HCT116 (cell line): ENCODE data around the gene EGFLAM. TPM values are rescaled to one million over a fixed set of nuclear protein-coding genes. Genes with fewer than 3 reads are reported as not detected.

Source experiments
- ATAC-seq: fragments of 200-7000 bp; cut with Tn5 transposase; 2 replicates; pipeline ENCODE4 v1.9.1; 2020; ENCODE audit warnings: mild to moderate bottlenecking, moderate library complexity
- BruUV-seq: library from RNA; stranded (reverse); fragments of 400-500 nt; replicated peaks from 2 replicates; lab custom pipeline; 2021; lab: Mats Ljungman, UMichigan
- CTCF ChIA-PET: fragments of 300-600 bp; sonication (Branson Sonifier 250); formaldehyde crosslinking; loops from one replicate; lab custom pipeline; 2021; ENCODE audit warnings: antibody characterized with exemption; lab: Charles Lee
- POLR2A ChIA-PET: fragments of 300-600, 350-600 bp; sonication (Branson Sonifier 250); formaldehyde crosslinking; loops from one replicate; lab custom pipeline; 2021; ENCODE audit warnings: antibody characterized with exemption; lab: Charles Lee
- RAD21 ChIA-PET, 2 experiments: fragments of 300-600 bp; sonication (Branson Sonifier 250); formaldehyde crosslinking; loops; one replicate each; lab custom pipeline; 2023; ENCODE audit warnings: low total read pairs in 2 of 2; ENCODE audit not compliant: uncharacterized antibody in 2 of 2, unreplicated experiment in 2 of 2, low non-redundant PET in 1 of 2; lab: Charles Lee
- DNase-seq: peaks from one replicate; pipeline ENCODE4 v3.0.0-alpha.2; 2010; ENCODE audit warnings: low read depth, low spot score
- H2AFZ ChIP-seq: fragments of 200-600 bp; shearing (Covaris generic), sonication (generic); 2 replicates; pipeline ENCODE4 v1.6.1; 2017; ENCODE audit warnings: low read depth, mixed run types, mixed read lengths, antibody characterized with exemption, low read length; ENCODE audit not compliant: poor library complexity, severe bottlenecking
- H3K27ac ChIP-seq: 2 replicates; pipeline ENCODE4 v1.5.1; 2012; ENCODE audit warnings: low read depth, low read length
- H3K27me3 ChIP-seq: fragments of 200-600 bp; sonication (generic); 2 replicates; pipeline ENCODE4 v1.6.1; 2016; ENCODE audit warnings: mixed run types, low read length, mixed read lengths; ENCODE audit not compliant: insufficient read depth
- H3K36me3 ChIP-seq, 2 experiments: fragments of 200-500 bp in 1 of 2; fragments of 200-600 bp in 1 of 2; sonication (Bioruptor generic) in 1 of 2; sonication (generic) in 1 of 2; 2 replicates each; pipeline versions ENCODE4 v1.5.1 to v1.6.1; 2014 to 2016; ENCODE audit warnings: low read length in 2 of 2, inconsistent platforms in 1 of 2, mixed read lengths in 1 of 2, mixed run types in 1 of 2; ENCODE audit not compliant: insufficient read depth in 2 of 2, control insufficient read depth in 1 of 2
- H3K4me1 ChIP-seq, 2 experiments: fragments of 200-600 bp in 1 of 2; sonication (generic) in 1 of 2; 2 replicates each; pipeline versions ENCODE4 v1.5.1 to v1.6.1; 2012 to 2017; ENCODE audit warnings: low read length in 2 of 2, inconsistent platforms in 1 of 2, mild to moderate bottlenecking in 1 of 2, mixed read lengths in 1 of 2, mixed run types in 1 of 2, moderate library complexity in 1 of 2; ENCODE audit not compliant: insufficient read depth in 2 of 2, control insufficient read depth in 1 of 2
- H3K4me2 ChIP-seq: fragments of 200-600 bp; sonication (generic); 2 replicates; pipeline ENCODE4 v1.6.1; 2017; ENCODE audit warnings: mixed run types, low read length, mixed read lengths
- H3K4me3 ChIP-seq, 2 experiments: fragments of 200-600 bp in 1 of 2; sonication (generic) in 1 of 2; replicated peaks in 1 of 2; 2 replicates each; pipeline ENCODE4 v1.5.1; 2011 to 2016; ENCODE audit warnings: low read length in 2 of 2, control low read depth in 1 of 2, low read depth in 1 of 2, mild to moderate bottlenecking in 1 of 2, mixed read lengths in 1 of 2, mixed run types in 1 of 2
- H3K79me2 ChIP-seq: fragments of 200-600 bp; sonication (generic); 2 replicates; pipeline ENCODE4 v1.6.1; 2017; ENCODE audit warnings: mild to moderate bottlenecking, mixed run types, low read length, moderate library complexity, mixed read lengths; ENCODE audit not compliant: insufficient read depth
- H3K9ac ChIP-seq: fragments of 200-600 bp; sonication (generic); 2 replicates; pipeline ENCODE4 v1.6.1; 2016; ENCODE audit warnings: low read length, mixed read lengths
- H3K9me2 ChIP-seq: fragments of 200-600 bp; sonication (generic), shearing (Covaris generic); 2 replicates; pipeline ENCODE4 v1.6.1; 2017; ENCODE audit warnings: mixed run types, mild to moderate bottlenecking, moderate library complexity; ENCODE audit not compliant: insufficient read depth
- H3K9me3 ChIP-seq, 2 experiments: fragments of 200-500 bp in 1 of 2; fragments of 200-600 bp in 1 of 2; sonication (Bioruptor generic) in 1 of 2; sonication (generic) in 1 of 2; 2 replicates each; pipeline ENCODE4 v1.6.1; 2014 to 2017; ENCODE audit warnings: low read length in 2 of 2, mixed read lengths in 2 of 2, inconsistent platforms in 1 of 2, low read depth in 1 of 2, mild to moderate bottlenecking in 1 of 2, mixed run types in 1 of 2, moderate library complexity in 1 of 2; ENCODE audit not compliant: control insufficient read depth in 1 of 2, insufficient read depth in 1 of 2
- H4K20me1 ChIP-seq: fragments of 200-600 bp; sonication (generic), shearing (Covaris generic); 2 replicates; pipeline ENCODE4 v1.6.1; 2017; ENCODE audit warnings: mixed run types, mild to moderate bottlenecking, moderate library complexity; ENCODE audit not compliant: insufficient read depth
- ELF1 ChIP-seq: IDR thresholded peaks from 2 replicates; pipeline ENCODE4 v1.6.1; 2012; ENCODE audit warnings: low read depth, borderline replicate concordance
- JUND ChIP-seq: IDR thresholded peaks from 2 replicates; pipeline ENCODE4 v1.6.1; 2012
- POLR2AphosphoS5 ChIP-seq: IDR thresholded peaks from 2 replicates; pipeline ENCODE4 v1.6.1; 2011; ENCODE audit warnings: mild to moderate bottlenecking, low read depth, low read length, moderate library complexity
- SIN3A ChIP-seq: IDR thresholded peaks from 2 replicates; pipeline ENCODE4 v1.6.1; 2012; ENCODE audit warnings: low read depth
- ZNF274 ChIP-seq: fragments of 200-500 bp; sonication (Bioruptor generic); IDR thresholded peaks from 2 replicates; pipeline ENCODE4 v1.6.1; 2014; ENCODE audit warnings: mild to moderate bottlenecking, low read depth, low read length, inconsistent platforms
- intact Hi-C: fragments of 100-400 bp; cut with micrococcal nuclease; formaldehyde crosslinking; loops from 2 replicates; pipeline ENCODE4 v1.10.0; 2022
- total RNA-seq: library from RNA; stranded (reverse); gene quantifications from one replicate; pipeline ENCODE4 v1.2.1, GENCODE V29; 2021; ENCODE audit not compliant: unreplicated experiment
- TF ChIP-seq, protein P1 (sequence below): IDR thresholded peaks from 2 replicates; pipeline ENCODE4 v1.6.1; 2012
- TF ChIP-seq, protein P2 (sequence below): IDR thresholded peaks from 2 replicates; pipeline ENCODE4 v1.6.1; 2011; ENCODE audit warnings: mild to moderate bottlenecking, low read length, moderate library complexity; ENCODE audit not compliant: insufficient replicate concordance; ENCODE audit errors: extremely low read depth

The EGFLAM gene
- total RNA-seq, 1 experiment from 2014 or later: not detected

DNA sequence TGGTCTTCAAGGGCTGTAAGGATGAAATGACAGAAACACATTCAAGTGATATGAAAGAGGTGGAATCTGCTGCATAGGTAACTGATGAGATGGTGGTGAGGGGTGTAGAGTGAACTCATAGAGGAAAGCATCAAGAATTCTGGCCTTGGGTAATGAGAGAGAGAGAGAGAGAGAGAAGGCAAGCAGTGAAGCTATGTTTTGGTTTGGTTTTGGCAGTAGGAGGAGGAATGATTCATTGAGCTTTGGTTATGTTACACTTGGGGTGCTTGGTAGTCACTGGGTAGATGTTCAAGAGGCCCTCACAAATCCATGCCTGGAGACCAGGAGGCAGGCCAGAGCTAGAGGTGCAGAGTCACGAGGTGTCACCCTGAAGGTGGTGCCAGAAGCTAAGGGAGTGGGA, 89.5 kb downstream of the EGFLAM start:
- no peak overlapping the region for H3K4me2 ChIP-seq
- H3K27me3 ChIP-seq: peaks cover 10% of the 10 kb centered on the region; the same call in 1 of the 2 replicates
- CTCF ChIA-PET: no interaction called here
- no peaks in the 10 kb centered on the region for H3K79me2 ChIP-seq
- no TSS peak for BruUV-seq
- no peaks in the 10 kb centered on the region for H4K20me1 ChIP-seq
- POLR2A ChIA-PET: no interaction called here
- RAD21 ChIA-PET: no interaction called here
- H3K4me1 ChIP-seq: no peaks in the 10 kb centered on the region
- ATAC-seq (no peak), DNase-seq (no peak)
- no peak overlapping the region for H3K4me3 ChIP-seq
- no peaks in the 10 kb centered on the region for H3K9me3 ChIP-seq
- no peaks in the 10 kb centered on the region for H3K9me2 ChIP-seq
- H3K36me3 ChIP-seq: no peaks in the 10 kb centered on the region
- H3K9ac ChIP-seq: no peak overlapping the region
- no peak overlapping the region for H3K27ac ChIP-seq
- intact Hi-C loops: no loop called here
- H2AFZ ChIP-seq: no peak overlapping the region
- no peak for TF ChIP-seq POLR2AphosphoS5
- no peak for TF ChIP-seq ELF1
- no peak for TF ChIP-seq SIN3A
- TF ChIP-seq, protein P1, sequence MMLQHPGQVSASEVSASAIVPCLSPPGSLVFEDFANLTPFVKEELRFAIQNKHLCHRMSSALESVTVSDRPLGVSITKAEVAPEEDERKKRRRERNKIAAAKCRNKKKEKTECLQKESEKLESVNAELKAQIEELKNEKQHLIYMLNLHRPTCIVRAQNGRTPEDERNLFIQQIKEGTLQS: no peak
- TF ChIP-seq, protein P2, sequence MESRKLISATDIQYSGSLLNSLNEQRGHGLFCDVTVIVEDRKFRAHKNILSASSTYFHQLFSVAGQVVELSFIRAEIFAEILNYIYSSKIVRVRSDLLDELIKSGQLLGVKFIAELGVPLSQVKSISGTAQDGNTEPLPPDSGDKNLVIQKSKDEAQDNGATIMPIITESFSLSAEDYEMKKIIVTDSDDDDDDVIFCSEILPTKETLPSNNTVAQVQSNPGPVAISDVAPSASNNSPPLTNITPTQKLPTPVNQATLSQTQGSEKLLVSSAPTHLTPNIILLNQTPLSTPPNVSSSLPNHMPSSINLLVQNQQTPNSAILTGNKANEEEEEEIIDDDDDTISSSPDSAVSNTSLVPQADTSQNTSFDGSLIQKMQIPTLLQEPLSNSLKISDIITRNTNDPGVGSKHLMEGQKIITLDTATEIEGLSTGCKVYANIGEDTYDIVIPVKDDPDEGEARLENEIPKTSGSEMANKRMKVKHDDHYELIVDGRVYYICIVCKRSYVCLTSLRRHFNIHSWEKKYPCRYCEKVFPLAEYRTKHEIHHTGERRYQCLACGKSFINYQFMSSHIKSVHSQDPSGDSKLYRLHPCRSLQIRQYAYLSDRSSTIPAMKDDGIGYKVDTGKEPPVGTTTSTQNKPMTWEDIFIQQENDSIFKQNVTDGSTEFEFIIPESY: no peak
- no peak for TF ChIP-seq JUND
- TF ChIP-seq ZNF274: no peak
